VCaP (cell line): ENCODE measurements around the gene TSSK3.

ENCODE experiments used
- H3K27ac ChIP-seq: fragments of 450-650 bp; 2 replicates; pipeline ENCODE4 v1.5.1; 2017
- TF ChIP-seq, protein P1 (sequence below): fragments of 450-650 bp; conservative IDR thresholded peaks from 2 replicates; pipeline ENCODE4 v1.5.1; 2017; ENCODE audit warnings: mild to moderate bottlenecking, moderate library complexity

TSSK3 gene

DNA sequence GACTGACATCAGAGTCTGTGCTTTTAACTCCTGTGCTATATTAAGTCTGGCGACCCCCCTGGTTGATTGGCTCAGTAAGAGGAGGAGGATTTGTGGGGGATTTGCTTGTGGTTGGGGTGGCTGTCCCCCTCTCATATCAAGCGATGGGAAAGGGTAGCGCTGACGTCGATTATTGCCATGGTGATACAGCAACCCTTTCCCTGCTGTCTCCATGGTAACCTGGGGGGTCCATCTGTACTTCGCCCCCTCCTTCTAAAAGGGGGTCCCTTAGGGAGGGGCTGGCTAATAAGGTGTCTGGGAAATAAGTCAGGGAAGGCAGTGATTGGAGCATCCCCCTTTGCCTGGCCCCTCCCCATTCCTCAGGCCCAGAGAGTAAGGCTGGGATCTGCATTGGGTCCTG, 4.7 kb upstream of the TSSK3 start:
- TF ChIP-seq, protein P1, sequence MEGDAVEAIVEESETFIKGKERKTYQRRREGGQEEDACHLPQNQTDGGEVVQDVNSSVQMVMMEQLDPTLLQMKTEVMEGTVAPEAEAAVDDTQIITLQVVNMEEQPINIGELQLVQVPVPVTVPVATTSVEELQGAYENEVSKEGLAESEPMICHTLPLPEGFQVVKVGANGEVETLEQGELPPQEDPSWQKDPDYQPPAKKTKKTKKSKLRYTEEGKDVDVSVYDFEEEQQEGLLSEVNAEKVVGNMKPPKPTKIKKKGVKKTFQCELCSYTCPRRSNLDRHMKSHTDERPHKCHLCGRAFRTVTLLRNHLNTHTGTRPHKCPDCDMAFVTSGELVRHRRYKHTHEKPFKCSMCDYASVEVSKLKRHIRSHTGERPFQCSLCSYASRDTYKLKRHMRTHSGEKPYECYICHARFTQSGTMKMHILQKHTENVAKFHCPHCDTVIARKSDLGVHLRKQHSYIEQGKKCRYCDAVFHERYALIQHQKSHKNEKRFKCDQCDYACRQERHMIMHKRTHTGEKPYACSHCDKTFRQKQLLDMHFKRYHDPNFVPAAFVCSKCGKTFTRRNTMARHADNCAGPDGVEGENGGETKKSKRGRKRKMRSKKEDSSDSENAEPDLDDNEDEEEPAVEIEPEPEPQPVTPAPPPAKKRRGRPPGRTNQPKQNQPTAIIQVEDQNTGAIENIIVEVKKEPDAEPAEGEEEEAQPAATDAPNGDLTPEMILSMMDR, result no peak
- no peak overlapping the region for H3K27ac ChIP-seq

DNA sequence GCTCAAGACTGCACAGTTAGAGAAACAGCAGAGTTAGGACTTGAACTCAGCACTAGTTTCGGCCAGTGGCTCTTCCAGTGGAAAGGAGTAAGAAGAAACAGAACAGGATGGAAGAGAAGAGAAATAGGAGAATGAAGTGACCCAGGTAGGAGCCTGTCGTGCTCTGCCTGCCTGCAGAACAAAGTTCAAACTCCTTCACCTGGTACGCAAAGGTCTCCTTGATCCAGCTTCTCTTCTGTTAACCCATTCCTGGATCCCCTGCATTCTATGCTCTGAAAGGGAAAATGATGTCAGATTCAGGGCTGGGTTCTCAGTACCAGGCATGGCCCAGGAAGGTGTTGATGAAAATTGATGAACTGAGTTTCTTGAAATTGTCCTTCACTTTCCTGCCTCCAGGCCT, 3.9 kb upstream of the TSSK3 start:
- no peak overlapping the region for H3K27ac ChIP-seq
- TF ChIP-seq, protein P1, result no peak

DNA sequence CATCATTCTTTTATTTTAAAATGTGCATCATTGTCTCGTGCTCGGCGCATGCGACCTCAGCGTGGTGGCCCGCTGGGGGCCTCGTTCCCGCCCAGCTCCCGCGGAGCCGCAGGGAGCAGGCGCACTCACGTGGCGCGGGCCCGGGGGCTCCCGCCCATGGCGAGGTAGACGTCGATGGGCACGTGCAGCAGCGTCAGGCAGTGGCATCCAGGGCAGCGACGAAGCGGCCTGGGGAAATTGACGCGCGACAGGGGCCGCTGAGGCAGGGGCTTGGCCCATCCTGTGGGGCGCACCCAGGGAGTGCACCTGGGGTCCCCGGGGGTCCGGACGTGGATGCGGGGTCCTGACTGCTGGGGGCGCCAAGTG, 1.0 kb upstream of the TSSK3 start:
- TF ChIP-seq, protein P1, result no peak
- H3K27ac ChIP-seq, result peak overlapping the region; percentile 83

- peak overlapping the region; percentile 83 for H3K27ac ChIP-seq
- TF ChIP-seq, protein P1, result peak; percentile 54
Measured at GRCh38 chr1:32361674-32362473, 465 bp upstream of the TSSK3 start.

DNA sequence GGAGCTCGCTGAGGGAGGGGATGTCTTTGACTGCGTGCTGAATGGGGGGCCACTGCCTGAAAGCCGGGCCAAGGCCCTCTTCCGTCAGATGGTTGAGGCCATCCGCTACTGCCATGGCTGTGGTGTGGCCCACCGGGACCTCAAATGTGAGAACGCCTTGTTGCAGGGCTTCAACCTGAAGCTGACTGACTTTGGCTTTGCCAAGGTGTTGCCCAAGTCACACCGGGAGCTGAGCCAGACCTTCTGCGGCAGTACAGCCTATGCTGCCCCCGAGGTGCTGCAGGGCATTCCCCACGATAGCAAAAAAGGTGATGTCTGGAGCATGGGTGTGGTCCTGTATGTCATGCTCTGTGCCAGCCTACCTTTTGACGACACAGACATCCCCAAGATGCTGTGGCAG, 1.4 kb downstream of the TSSK3 start:
- TF ChIP-seq, protein P1, result no peak
- no peak overlapping the region for H3K27ac ChIP-seq

- TF ChIP-seq, protein P1, result no peak
- H3K27ac ChIP-seq, result no peak overlapping the region
Measured at GRCh38 chr1:32364836-32365235, 2.5 kb downstream of the TSSK3 start.

DNA sequence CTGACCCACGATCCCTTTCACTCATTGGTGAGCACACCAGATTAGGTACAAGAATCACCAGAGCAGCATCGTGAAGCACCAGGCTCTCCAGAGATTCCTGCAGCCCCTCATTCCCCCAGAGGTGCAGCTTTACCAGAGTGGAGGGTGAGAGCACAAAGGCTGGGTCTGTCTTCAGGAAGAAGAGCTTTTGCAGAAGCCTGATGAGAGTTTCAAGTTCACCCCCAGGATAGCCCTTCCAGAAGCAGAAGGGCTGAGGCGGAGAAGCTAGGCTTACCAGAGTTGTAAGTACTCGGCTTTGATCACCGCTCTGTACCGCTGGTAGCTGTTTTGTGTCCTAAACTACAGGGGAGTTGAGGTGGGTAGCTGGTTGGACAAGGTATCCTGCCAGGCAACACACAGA, 3.1 kb downstream of the TSSK3 start:
- H3K27ac ChIP-seq, result no peak overlapping the region
- TF ChIP-seq, protein P1, result no peak
